Subcutaneous adipose tissue (tissue), 4 donors: ENCODE results near the gene PPOX. TPM values are rescaled to one million over a fixed set of nuclear protein-coding genes. Genes with fewer than 3 reads are reported as not detected.

Source experiments
- CTCF ChIP-seq: fragments of 450-650 bp; IDR thresholded peaks from one replicate; pipeline ENCODE4 v1.5.1; 2016; ENCODE audit warnings: low read depth, mild to moderate bottlenecking, control low read depth, antibody characterized with exemption, moderate library complexity
- total RNA-seq, 4 donors: library from RNA; depleted of rRNA; stranded (reverse); fragments of >200 nt; gene quantifications; one replicate each; pipeline ENCODE4 v1.1.0, GENCODE V29; 2016

PPOX gene
- total RNA-seq, 4 donors from 2014 or later = 7.7 to 28.4 (median 17.8) TPM

DNA sequence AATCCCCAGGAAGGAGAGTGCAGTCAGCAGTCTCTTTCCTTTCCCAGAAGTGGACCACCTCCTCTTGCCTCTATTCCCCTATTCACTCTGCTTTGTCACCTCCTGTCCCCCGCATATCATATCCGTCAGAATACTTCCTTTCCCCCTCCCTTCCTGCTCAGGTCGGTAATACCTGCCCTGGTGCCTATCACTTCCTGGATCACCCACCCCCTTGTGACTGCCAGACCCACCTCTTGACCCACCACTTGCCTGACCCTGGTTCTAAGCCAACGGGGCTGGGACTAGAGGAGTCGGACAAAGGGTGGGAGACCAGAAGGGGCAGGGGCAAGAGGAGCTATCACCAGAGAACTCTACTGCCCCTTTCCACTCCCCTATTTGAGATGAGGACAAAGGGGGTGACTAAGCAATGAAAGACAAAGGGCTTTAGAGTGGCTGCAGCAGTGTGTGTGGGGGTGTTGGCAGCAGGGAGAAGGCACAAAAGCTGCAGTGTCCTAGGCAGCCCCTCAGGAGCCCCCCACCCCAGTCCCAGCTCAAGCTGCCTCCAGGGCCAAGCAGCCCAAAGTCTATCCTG is 34.3 kb downstream of the PPOX start:
- no peak for TF ChIP-seq CTCF

DNA sequence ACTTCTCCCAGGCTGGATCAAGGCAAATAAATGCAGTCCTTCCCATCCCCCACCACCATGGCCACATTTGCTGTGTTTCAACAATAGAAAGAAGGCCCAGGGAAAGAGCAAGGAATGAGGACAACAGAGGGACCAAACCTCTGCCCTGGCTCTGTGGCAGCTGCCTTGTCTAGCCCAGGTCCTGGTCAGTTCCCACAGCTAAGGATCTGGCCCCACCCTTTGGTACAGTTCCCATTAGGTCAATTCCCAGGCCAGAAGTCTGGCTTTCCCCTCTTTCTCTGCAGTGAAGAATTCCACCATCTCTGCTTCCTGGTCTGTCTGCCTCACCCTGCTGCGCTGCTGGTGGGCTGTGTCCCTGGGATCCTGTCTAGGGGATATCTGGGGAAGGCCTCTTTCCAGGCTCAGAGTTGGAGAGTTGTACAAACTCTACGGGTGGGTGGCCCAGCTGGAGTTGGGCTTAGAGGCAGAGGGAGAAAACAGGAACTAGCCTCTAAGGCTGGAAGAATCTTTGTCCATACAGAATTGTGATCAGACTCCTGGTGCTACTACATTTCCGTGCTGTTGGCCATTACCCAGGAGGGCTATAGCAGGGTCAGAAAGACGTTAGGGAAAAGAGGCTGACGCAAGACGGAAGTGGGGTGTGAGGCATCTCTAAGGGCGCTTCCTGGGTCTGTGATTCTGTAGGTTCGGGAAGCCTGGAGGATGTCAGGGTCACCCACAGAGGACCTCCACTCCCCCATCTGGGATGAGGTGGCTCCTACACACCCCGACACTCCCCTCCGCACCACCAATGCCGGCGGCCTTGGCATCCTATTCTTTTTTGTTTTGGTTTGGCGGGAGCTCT is 35.0 kb downstream of the PPOX start:
- TF ChIP-seq CTCF = no peak

DNA sequence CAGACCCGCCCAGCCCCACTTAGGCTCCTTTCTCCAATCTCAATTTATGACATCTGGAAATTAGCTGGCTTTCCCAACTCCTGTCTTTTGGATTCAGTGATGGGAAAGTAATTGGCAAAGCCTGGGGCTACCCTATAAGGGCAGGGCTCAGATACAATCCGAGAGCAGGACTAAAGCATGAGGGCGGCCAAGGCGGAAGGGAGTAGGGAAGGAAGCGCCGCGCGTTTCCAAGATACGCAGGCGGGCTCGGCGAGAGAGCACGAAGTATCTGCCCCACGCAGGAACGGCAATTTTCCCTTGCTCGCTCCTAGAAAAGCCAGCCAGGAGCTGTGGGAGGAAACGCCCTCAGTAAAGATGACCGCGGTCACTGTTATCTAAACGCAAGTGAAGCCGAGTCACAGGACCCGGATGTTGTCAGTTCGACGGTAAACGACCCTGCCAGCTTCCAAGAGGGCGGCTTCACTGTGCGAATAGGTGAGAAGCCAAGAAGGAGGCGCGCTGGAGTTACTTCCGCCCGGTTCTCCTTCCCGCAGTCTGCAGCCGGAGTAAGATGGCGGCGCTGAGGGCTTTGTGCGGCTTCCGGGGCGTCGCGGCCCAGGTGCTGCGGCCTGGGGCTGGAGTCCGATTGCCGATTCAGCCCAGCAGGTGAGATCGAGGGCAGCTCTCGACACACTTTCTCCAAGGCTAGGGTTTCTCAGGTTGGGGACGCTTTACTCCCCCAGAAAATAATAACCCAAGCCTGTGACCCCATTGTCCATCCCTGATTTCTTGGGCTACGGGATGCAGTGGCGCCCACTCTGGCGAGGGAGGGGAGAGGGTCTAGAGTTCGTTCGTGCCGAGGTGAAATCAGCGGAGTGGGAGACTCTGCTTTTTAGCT is 35.8 kb downstream of the PPOX start, which contains the start of gene NDUFS2:
NDUFS2 (plus strand) TSS at position 532 of the 877 bp plus-strand sequence; CDS start at position 551, 19 bp downstream.
- no peak for TF ChIP-seq CTCF

- TF ChIP-seq CTCF = no peak
These were observed 40.4 kb downstream of the PPOX start for GRCh38 chr1:161206411-161207140.

DNA sequence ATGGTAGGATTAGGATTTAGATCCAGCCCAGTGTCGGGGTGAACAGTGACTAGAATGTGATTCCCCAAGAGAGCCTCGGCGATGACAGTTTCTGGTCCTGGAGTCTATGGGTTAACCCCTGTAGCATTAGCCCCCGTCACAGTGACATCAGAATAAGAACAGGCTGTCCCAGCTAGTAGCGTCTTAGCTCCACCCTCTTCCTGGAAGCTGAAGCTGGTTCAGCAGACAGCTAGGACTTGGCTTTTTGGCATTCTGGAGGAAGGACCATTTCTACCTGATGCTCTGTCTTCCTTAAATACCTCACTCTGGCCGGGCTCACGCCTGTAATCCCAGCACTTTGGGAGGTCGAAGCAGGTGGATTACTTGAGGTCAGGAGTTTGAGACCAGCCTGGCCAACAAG is 40.9 kb downstream of the PPOX start:
- TF ChIP-seq CTCF = no peak

DNA sequence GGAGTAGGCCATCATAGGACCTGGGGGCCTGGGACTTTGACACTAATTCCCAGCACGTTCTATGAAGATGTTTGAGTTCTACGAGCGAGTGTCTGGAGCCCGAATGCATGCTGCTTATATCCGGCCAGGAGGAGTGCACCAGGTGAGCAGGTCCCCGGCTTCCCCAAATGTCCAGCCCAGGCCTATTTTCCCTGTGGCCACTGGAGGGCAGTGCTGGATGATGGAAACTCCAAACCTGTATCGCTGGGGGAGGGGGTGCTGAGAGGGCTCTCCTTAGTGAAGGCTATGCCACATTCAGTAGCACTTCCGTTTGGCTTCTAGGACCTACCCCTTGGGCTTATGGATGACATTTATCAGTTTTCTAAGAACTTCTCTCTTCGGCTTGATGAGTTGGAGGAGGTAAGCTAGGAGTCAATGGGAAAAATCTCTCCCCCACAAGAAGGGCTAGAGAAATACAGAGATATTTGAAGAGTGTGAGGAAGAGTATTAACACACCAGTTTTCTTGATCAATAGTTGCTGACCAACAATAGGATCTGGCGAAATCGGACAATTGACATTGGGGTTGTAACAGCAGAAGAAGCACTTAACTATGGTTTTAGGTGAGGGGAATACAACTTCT is 43.7 kb downstream of the PPOX start:
- no peak for TF ChIP-seq CTCF
